Measurements from ENCODE around the gene TTC39A. TPM values are rescaled to one million over a fixed set of nuclear protein-coding genes. Genes with fewer than 3 reads are reported as not detected.

The TTC39A gene
- total RNA-seq, 1 experiment from 2014 or later = 15.4 TPM

DNA sequence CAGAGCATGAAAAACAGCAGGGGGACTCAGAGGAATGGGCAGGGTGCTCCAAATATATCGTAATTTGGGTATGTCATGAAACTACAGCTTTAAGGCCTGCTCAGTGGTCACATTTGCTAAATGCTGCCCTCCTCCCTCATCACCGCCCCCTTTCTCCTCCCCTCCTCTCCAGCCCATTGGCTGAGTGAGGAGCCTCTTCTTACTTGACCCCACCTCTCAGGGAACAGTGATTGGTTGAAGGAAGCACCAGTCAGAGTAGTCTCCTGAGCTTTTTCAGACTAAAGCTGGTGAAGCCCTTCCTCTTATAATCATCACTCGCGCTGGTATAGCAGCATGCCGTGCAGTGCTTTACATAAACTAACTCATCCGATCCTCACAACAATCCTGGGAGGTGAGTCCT is 10.0 kb upstream of the TTC39A start (continued):
- no peak for TF ChIP-seq EZH2 (IDR thresholded peaks at IDR 0.05)
- no peak for TF ChIP-seq RAD21 (IDR thresholded peaks at IDR 0.05; ENCODE audit: low read depth)
- no peak for TF ChIP-seq JUND (IDR thresholded peaks at IDR 0.05)
- TF ChIP-seq ZNF274 (IDR thresholded peaks at IDR 0.05; ENCODE audit: low read depth, low read length) = no peak
- TF ChIP-seq POLR2AphosphoS5 (IDR thresholded peaks at IDR 0.05; ENCODE audit: low read depth, low read length) = no peak
- TF ChIP-seq, protein P1, sequence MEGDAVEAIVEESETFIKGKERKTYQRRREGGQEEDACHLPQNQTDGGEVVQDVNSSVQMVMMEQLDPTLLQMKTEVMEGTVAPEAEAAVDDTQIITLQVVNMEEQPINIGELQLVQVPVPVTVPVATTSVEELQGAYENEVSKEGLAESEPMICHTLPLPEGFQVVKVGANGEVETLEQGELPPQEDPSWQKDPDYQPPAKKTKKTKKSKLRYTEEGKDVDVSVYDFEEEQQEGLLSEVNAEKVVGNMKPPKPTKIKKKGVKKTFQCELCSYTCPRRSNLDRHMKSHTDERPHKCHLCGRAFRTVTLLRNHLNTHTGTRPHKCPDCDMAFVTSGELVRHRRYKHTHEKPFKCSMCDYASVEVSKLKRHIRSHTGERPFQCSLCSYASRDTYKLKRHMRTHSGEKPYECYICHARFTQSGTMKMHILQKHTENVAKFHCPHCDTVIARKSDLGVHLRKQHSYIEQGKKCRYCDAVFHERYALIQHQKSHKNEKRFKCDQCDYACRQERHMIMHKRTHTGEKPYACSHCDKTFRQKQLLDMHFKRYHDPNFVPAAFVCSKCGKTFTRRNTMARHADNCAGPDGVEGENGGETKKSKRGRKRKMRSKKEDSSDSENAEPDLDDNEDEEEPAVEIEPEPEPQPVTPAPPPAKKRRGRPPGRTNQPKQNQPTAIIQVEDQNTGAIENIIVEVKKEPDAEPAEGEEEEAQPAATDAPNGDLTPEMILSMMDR (IDR thresholded peaks at IDR 0.05 in 2 of 3, conservative IDR thresholded peaks at IDR 0.05 in 1 of 3; ENCODE audit: borderline replicate concordance in 1 of 3, insufficient read depth in 1 of 3, low read depth in 2 of 3, low read length in 2 of 3) = no peak
- no peak for TF ChIP-seq FOSL1 (IDR thresholded peaks at IDR 0.05; ENCODE audit: low read depth)
- TF ChIP-seq TCF7L2 (IDR thresholded peaks at IDR 0.05; ENCODE audit: borderline replicate concordance, extremely low read depth, insufficient read depth, insufficient read length) = no peak
- TF ChIP-seq SRF (IDR thresholded peaks at IDR 0.05; ENCODE audit: low read depth) = no peak
- TF ChIP-seq EZH2phosphoT487 (IDR thresholded peaks at IDR 0.05; ENCODE audit: borderline replicate concordance) = no peak
- TF ChIP-seq CBX3 (IDR thresholded peaks at IDR 0.05; ENCODE audit: low read depth) = no peak

DNA sequence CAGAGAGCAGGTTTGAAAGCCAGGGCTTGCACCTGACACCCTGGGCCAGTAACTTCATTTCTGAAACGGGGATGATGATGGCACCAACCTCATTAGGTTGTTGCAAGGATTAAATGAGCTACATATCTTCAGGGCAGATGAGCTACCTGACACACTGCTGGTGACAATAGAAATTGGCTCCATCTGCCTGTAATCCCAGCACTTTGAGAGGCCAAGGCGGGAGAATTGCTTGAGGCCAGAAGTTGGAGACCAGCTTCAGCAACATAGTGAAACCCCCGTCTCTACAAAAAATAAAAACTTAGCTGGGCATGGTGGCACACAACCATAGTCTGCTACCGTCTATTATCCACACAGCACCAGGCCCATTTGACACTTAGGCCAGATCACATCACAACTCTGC is 6.3 kb upstream of the TTC39A start:
- Histone ChIP-seq H3K79me2 (ENCODE audit: insufficient read depth, low read length) (no peaks in the 10 kb centered on the region), H4K20me1 (ENCODE audit: insufficient read depth) (no peaks in the 10 kb centered on the region), H2AFZ (ENCODE audit: low read depth, low read length, poor library complexity, severe bottlenecking) (no peak overlapping the region), H3K9me2 (ENCODE audit: insufficient read depth) (no peaks in the 10 kb centered on the region), H3K27me3 (ENCODE audit: insufficient read depth, low read length) (no peaks in the 10 kb centered on the region), H3K9me3 (ENCODE audit: control insufficient read depth in 1 of 2, insufficient read depth in 1 of 2, low read depth in 1 of 2, low read length in 2 of 2) (no peaks in the 10 kb centered on the region), H3K36me3 (ENCODE audit: control insufficient read depth in 1 of 2, insufficient read depth in 2 of 2, low read length in 2 of 2) (no peaks in the 10 kb centered on the region), H3K4me1 (ENCODE audit: control insufficient read depth in 1 of 2, insufficient read depth in 2 of 2, low read length in 2 of 2) (peaks cover 12 to 37% of the 10 kb centered on the region in 2 experiments), H3K4me3 (replicated peaks in 1 of 2; ENCODE audit: low read depth in 1 of 2, low read length in 2 of 2) (no peak overlapping the region), H3K27ac (ENCODE audit: low read depth, low read length) (no peak overlapping the region), H3K9ac (ENCODE audit: low read length) (no peak overlapping the region), H3K4me2 (ENCODE audit: low read length) (no peak overlapping the region)
- intact Hi-C loops (cut with micrococcal nuclease) = no loop called here
- ATAC-seq (no peak), DNase-seq (ENCODE audit: low read depth, low spot score) (no peak)
- ChIA-PET RAD21 (ENCODE audit: low non-redundant PET in 1 of 2, low total read pairs in 2 of 2, uncharacterized antibody in 2 of 2, unreplicated experiment in 2 of 2) (interaction anchor here in 1 of 2 experiments (0.6 kb wide), 1 partner anchor 19 kb away, joined by 3 read pairs; no protein-coding TSS in a partner anchor), CTCF (no interaction called here), POLR2A (no interaction called here)
- BruUV-seq (replicated peaks) = no TSS peak
- TF ChIP-seq ELF1 (IDR thresholded peaks at IDR 0.05; ENCODE audit: borderline replicate concordance, low read depth) = no peak
- TF ChIP-seq, protein P2, sequence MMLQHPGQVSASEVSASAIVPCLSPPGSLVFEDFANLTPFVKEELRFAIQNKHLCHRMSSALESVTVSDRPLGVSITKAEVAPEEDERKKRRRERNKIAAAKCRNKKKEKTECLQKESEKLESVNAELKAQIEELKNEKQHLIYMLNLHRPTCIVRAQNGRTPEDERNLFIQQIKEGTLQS (IDR thresholded peaks at IDR 0.05) = no peak
- TF ChIP-seq CEBPB (IDR thresholded peaks at IDR 0.05; ENCODE audit: low read depth) = no peak
- no peak for TF ChIP-seq CBX3 (IDR thresholded peaks at IDR 0.05; ENCODE audit: low read depth)
- TF ChIP-seq ZFX (IDR thresholded peaks at IDR 0.05) = no peak
- no peak for TF ChIP-seq EZH2phosphoT487 (IDR thresholded peaks at IDR 0.05; ENCODE audit: borderline replicate concordance)
- TF ChIP-seq RAD21 (IDR thresholded peaks at IDR 0.05; ENCODE audit: low read depth) = no peak
- no peak for TF ChIP-seq POLR2A (IDR thresholded peaks at IDR 0.05; ENCODE audit: borderline replicate concordance, extremely low read depth, insufficient read depth, insufficient read length)
- TF ChIP-seq TCF7L2 (IDR thresholded peaks at IDR 0.05; ENCODE audit: borderline replicate concordance, extremely low read depth, insufficient read depth, insufficient read length) = no peak
- TF ChIP-seq, protein P3, sequence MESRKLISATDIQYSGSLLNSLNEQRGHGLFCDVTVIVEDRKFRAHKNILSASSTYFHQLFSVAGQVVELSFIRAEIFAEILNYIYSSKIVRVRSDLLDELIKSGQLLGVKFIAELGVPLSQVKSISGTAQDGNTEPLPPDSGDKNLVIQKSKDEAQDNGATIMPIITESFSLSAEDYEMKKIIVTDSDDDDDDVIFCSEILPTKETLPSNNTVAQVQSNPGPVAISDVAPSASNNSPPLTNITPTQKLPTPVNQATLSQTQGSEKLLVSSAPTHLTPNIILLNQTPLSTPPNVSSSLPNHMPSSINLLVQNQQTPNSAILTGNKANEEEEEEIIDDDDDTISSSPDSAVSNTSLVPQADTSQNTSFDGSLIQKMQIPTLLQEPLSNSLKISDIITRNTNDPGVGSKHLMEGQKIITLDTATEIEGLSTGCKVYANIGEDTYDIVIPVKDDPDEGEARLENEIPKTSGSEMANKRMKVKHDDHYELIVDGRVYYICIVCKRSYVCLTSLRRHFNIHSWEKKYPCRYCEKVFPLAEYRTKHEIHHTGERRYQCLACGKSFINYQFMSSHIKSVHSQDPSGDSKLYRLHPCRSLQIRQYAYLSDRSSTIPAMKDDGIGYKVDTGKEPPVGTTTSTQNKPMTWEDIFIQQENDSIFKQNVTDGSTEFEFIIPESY (IDR thresholded peaks at IDR 0.05; ENCODE audit: extremely low read depth, insufficient replicate concordance, low read length) = no peak
- no peak for TF ChIP-seq FOSL1 (IDR thresholded peaks at IDR 0.05; ENCODE audit: low read depth)
